Effector CD8-positive, alpha-beta T cell (primary cell): ENCODE measurements around the gene HOXA3.
A peak's percentile ranks its signal among the peaks of the same experiment; 100 is the strongest.

ENCODE experiments used
- DNase-seq: peaks from one replicate; lab custom pipeline; 2025; lab: John Stamatoyannopoulos, UW

HOXA3 gene

GRCh38 chr7:27143950-27144780, 8.2 kb downstream of the HOXA3 start:
- no peak for DNase-seq

DNA sequence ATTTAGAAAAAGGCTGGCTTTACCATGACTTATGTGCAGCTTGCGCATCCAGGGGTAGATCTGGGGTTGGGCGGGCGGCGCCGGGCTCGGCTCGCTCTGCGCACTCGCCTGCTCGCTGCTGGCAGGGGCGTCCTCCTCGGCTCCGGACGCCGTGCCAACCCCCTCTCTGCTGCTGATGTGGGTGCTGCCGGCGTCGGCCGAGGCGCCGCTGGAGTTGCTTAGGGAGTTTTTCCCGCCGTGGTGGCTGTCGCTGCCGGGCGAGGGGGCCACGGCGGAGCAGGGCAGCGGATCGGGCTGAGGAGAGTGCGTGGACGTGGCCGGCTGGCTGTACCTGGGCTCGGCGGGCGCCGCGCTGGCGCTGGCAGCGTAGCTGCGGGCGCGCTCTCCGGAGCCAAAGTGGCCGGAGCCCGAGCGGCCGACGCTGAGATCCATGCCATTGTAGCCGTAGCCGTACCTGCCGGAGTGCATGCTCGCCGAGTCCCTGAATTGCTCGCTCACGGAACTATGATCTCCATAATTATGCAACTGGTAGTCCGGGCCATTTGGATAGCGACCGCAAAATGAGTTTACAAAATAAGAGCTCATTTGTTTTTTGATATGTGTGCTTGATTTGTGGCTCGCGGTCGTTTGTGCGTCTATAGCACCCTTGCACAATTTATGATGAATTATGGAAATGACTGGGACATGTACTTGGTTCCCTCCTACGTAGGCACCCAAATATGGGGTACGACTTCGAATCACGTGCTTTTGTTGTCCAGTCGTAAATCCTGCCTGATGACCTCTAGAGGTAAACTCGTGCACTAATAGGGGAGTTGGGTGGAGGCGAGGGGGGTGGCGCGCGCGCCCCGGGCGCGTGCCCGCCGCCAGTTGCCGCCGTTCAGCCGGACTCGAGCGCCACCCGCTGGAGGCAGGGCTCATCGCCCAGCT, 9.1 kb downstream of the HOXA3 start, which contains the start of gene HOXA5:
TSS of gene HOXA5 (minus strand) at position 659 of the 927 bp plus-strand sequence. CDS start at position 585, 74 bp downstream.
- DNase-seq: no peak

GRCh38 chr7:27142580-27143022, 9.8 kb downstream of the HOXA3 start:
- no peak for DNase-seq

DNA sequence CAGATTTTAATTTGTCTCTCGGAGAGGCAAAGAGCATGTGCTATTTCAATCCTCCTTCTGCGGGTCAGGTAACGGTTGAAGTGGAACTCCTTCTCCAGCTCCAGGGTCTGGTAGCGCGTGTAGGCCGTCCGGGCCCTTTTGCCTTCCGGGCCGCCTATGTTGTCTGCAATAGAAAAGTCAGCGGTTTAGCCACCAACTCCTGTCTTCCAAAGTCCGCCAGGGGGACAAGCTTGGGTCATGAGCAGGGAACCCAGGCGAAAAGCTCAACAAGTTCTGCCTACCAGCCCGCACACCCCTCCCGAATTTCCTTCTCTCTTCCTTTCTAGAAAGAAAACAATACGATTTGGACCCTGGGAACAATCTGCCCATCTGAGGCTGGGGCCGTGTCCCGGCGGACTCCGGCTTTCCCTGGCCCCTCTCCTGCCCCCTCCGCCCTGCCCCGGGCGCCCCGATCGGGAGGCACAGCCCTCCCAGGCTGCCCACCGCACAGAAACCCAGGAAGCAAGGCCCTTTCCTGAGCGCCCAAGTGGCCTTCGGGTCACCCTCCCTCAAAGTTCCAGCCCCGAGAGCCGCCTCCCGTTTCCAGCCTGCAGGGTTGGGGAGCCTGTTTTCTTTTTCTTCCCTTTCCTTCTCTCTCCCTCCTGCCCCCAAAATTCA, 10.3 kb downstream of the HOXA3 start:
- DNase-seq: no peak

DNA sequence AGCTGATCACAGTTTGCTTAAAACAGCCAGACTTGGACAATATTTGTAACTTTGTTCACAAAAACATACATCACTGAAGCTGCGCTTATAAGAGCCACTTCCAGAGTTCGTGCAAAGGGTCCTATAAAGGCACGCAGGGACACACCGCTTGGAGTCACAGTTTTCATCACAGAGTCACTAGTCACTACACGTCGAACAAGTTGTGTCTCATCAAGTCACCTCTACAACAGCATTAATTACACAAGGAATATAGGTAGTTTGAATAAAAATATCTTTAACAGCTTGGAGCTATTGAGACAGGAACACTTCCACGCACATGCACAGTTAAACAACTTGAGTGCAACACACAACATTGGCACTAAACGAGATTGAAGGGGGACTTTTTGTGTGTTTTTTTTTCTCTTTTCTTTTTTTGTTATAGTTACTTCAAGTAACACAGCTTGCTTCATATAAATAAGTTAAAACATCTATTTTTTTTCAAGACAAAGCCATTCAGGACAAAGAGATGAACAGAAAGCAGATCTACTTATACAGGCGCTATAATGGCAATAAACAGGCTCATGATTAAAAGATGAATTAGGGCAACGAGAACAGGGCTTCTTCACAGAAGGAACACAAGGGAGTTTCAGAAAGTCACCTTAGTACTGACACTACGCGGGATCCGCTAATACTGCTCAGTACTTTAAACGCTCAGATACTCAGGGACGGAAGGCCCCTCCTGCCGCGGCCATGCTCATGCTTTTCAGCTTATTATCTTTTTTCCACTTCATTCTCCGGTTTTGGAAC, 11.1 kb downstream of the HOXA3 start:
- no peak for DNase-seq

DNA sequence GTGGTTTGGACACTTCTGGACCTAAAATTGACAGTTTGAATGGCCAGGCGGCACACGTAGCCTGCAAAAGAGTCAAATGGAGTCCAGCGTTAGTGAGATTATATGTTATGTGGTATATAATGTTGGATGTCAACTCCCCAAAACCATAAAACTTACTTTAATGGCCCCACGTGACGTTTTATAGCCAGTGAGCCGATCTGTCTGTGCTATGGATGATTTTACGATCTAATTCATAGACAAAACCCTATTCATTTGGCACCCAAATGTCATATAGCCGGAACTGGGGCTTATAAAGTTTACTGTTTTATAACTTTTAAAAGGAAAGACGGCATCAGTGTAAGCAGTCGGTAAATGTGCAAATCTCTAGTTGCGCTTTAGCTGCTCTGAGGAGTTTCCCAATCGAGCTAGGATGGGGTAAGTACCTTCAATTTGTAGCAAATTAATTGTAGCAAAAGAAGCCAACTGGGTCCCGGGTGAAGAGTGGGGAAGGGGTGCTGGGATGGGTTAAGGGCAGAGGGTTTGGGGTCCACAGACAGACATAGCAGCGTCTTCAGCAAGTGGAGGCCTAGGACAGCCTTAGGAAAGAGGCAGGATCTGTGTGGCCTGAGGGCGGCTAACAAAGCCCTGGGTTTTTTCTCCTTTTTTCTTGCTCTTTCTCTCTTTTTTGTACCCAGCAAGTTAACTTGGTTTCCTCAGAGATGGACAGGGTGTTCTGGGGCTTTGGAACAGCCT, 12.1 kb downstream of the HOXA3 start:
- DNase-seq: no peak

- no peak for DNase-seq
These were observed 12.9 kb downstream of the HOXA3 start for GRCh38 chr7:27139334-27140125.

- DNase-seq: no peak
These were observed 13.4 kb downstream of the HOXA3 start for GRCh38 chr7:27138985-27139333.

DNA sequence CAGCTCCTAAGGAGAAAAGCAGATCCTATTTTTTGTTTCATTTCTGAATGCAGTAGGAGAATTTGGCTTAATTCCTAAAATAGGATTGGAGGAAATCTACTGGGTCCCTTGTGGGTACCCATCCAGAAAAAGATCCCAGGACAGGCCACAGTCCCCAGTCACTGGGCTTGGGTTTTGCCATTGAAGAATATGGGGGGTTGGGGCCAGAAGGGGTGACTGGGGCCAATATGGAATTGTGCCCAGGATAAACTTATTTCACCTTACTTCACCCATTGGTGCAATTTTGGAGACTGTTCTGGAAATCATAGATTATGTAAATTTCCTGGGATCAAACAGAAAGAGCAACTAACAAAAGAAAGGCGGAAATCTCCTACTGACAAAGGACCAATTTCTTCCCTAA, 13.9 kb downstream of the HOXA3 start:
- no peak for DNase-seq

DNA sequence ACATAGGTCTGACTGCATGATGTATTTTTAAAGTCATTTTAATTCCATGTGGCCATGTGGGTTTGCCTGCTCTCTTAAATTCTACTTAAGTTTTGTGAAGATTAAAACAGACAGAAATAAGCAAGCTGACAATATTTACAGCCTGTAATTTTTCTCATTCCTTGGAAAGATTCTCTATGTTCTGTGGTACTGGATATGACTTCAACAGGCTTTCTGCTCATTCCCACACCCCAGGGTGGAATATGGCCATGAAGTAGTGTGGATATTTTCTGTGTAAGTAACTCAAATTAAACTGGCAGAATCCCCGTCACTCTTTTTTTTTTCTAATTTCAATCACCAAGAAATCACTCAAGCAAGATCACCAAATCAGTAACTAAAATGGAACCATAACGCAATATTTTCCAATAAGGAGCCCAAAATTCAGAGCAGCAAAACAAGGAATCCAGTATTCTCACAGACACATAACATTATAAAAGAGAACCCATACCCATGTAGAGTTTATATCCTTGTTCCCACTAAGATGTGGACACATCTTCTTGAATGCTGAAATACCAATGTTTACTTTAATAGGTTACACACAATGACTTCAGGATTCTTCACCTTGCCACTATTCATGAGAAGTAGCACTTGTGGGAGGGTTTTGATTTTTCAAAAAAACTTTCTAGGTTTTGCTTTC, 14.6 kb downstream of the HOXA3 start:
- DNase-seq: no peak

GRCh38 chr7:27134392-27134791, 18.0 kb downstream of the HOXA3 start:
- DNase-seq: no peak

DNA sequence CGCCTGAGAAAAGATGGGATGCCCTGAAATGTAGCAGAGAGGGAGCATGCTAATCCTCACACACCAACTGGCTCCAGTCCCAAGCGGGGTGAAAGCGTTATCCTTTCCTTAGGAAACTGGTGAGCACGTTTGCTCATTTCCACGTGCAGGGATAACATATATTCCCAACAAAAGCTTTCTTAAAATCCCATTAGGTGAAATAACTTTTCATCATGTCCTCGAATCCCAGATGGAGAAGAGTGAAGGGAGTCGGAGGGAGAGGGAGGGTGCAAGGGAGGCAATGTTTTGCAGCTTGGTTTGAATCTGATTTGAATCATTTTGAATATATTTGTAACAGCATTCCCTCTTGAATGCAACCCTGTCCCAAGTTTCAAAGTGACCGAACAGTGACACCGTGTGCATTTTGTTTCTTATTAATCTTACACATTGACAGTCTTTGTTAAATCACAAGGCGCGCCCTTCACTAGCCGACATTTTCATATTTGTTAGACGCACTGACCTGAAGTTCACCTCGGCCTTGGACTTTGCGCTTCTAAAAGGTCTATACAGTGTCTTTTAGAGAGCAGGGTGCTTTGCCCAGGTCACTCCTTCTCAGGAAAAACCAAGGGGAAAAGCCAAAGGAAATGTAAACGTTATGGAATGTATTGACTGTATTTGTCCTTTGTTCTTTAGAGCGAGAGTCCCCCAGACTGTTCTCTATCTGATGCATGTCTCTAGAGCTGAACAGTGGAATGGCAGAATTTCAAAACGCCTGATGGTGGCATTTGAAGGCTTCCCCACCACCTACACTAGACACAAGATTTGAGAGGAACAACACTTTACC, 18.8 kb downstream of the HOXA3 start:
- no peak for DNase-seq

GRCh38 chr7:27132978-27133377, 19.4 kb downstream of the HOXA3 start:
- DNase-seq: no peak

- no peak for DNase-seq
These were observed 20.2 kb downstream of the HOXA3 start for GRCh38 chr7:27132214-27132613.

GRCh38 chr7:27131390-27131819, 21.0 kb downstream of the HOXA3 start:
- DNase-seq: no peak

- peak; percentile 69 for DNase-seq
These were observed 21.6 kb downstream of the HOXA3 start, which contains the start of gene HOXA4 for GRCh38 chr7:27130540-27131389. HOXA4 (minus strand) TSS chr7:27130757; CDS start chr7:27130733, 24 bp downstream.
